Endothelial cell of umbilical vein (primary cell): ENCODE results near the gene FNIP2.

Source experiments
- EZH2 ChIP-seq: IDR thresholded peaks from 2 replicates; pipeline ENCODE4 v1.6.1; 2012; ENCODE audit warnings: borderline replicate concordance, low read depth, mild to moderate bottlenecking, moderate library complexity, low read length, inconsistent platforms; ENCODE audit not compliant: severe bottlenecking
- FOS ChIP-seq: IDR thresholded peaks from 2 replicates; pipeline ENCODE4 v1.6.1; 2011; ENCODE audit warnings: mild to moderate bottlenecking, low read length, moderate library complexity, borderline replicate concordance; ENCODE audit not compliant: insufficient read depth
- JUN ChIP-seq: IDR thresholded peaks from 2 replicates; pipeline ENCODE4 v1.6.1; 2011; ENCODE audit warnings: borderline replicate concordance, low read depth; ENCODE audit not compliant: insufficient read length, insufficient read depth
- MAX ChIP-seq: IDR thresholded peaks from 2 replicates; pipeline ENCODE4 v1.6.1; 2011; ENCODE audit not compliant: insufficient read depth, insufficient read length
- MYC ChIP-seq: IDR thresholded peaks from one replicate; pipeline ENCODE4 v1.6.1; 2011; ENCODE audit warnings: mild to moderate bottlenecking, low read depth, low read length
- POLR2A ChIP-seq: IDR thresholded peaks from 2 replicates; pipeline ENCODE4 v1.6.1; 2012; ENCODE audit warnings: low read depth, mild to moderate bottlenecking, control low read depth, low read length
- POLR2AphosphoS5 ChIP-seq: IDR thresholded peaks from 2 replicates; pipeline ENCODE4 v1.6.1; 2012; ENCODE audit warnings: low read depth, mild to moderate bottlenecking, control low read depth, low read length, moderate library complexity; ENCODE audit not compliant: insufficient read depth
- TF ChIP-seq, protein P1 (sequence below), 2 donors: IDR thresholded peaks; 1 replicate in 1 of 2; 2 replicates in 1 of 2; pipeline ENCODE4 v1.5.1; 2011; ENCODE audit warnings: low read length in 2 of 2, mild to moderate bottlenecking in 2 of 2, moderate library complexity in 2 of 2, control low read depth in 1 of 2, inconsistent platforms in 1 of 2, low read depth in 1 of 2; ENCODE audit not compliant: insufficient read depth in 1 of 2; ENCODE audit errors: extremely low read depth in 1 of 2

GRCh38 chr4:158812543-158812942 is 43.7 kb downstream of the FNIP2 start:
- TF ChIP-seq, protein P1, sequence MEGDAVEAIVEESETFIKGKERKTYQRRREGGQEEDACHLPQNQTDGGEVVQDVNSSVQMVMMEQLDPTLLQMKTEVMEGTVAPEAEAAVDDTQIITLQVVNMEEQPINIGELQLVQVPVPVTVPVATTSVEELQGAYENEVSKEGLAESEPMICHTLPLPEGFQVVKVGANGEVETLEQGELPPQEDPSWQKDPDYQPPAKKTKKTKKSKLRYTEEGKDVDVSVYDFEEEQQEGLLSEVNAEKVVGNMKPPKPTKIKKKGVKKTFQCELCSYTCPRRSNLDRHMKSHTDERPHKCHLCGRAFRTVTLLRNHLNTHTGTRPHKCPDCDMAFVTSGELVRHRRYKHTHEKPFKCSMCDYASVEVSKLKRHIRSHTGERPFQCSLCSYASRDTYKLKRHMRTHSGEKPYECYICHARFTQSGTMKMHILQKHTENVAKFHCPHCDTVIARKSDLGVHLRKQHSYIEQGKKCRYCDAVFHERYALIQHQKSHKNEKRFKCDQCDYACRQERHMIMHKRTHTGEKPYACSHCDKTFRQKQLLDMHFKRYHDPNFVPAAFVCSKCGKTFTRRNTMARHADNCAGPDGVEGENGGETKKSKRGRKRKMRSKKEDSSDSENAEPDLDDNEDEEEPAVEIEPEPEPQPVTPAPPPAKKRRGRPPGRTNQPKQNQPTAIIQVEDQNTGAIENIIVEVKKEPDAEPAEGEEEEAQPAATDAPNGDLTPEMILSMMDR (IDR thresholded peaks at IDR 0.05; ENCODE audit: extremely low read depth in 1 of 2, insufficient read depth in 1 of 2, low read depth in 1 of 2, low read length in 2 of 2) = no peak
- TF ChIP-seq MYC = no peak
- TF ChIP-seq FOS = no peak
- TF ChIP-seq MAX = no peak
- TF ChIP-seq POLR2AphosphoS5 = no peak
- TF ChIP-seq EZH2 = no peak
- TF ChIP-seq POLR2A = no peak
- no peak for TF ChIP-seq JUN
